Ascending aorta (tissue), 2 donors: ENCODE measurements around the gene HSPA12A. TPM values are rescaled to one million over a fixed set of nuclear protein-coding genes. Genes with fewer than 3 reads are reported as not detected.

Experiments used
- DNase-seq, 2 donors: peaks; one replicate each; pipeline ENCODE4 v3.0.0-alpha.2; 2019; ENCODE audit warnings: low spot score in 2 of 2
- H3K27ac ChIP-seq, 2 donors: fragments of 200-600 bp; sonication (generic); one replicate each; pipeline ENCODE4 v1.5.1; 2016 to 2017; ENCODE audit warnings: mild to moderate bottlenecking in 1 of 2
- H3K27me3 ChIP-seq: fragments of 200-600 bp; sonication (generic); one replicate; pipeline ENCODE4 v1.5.1; 2017
- H3K36me3 ChIP-seq, 2 donors: fragments of 200-600 bp; sonication (generic); one replicate each; pipeline ENCODE4 v1.5.1; 2016
- H3K4me1 ChIP-seq, 2 donors: fragments of 200-600 bp; sonication (generic); one replicate each; pipeline ENCODE4 v1.5.1; 2016 to 2017; ENCODE audit warnings: mild to moderate bottlenecking in 1 of 2
- H3K4me3 ChIP-seq, 2 donors: fragments of 200-600 bp; sonication (generic); one replicate each; pipeline ENCODE4 v1.5.1; 2016 to 2017; ENCODE audit warnings: mild to moderate bottlenecking in 1 of 2
- H3K9me3 ChIP-seq, 2 donors: fragments of 200-600 bp; sonication (generic); one replicate each; pipeline ENCODE4 v1.5.1; 2016
- CTCF ChIP-seq, 3 experiments: fragments of 200-600 bp in 2 of 3; fragments of 450-650 bp in 1 of 3; sonication (generic) in 2 of 3; IDR thresholded peaks; one replicate each; pipeline ENCODE4 v1.5.1; 2016 to 2019; ENCODE audit warnings: antibody characterized with exemption in 3 of 3, mild to moderate bottlenecking in 1 of 3, moderate library complexity in 1 of 3
- intact Hi-C: fragments of 100-400 bp; cut with DNase I; formaldehyde crosslinking; loops from one replicate; pipeline ENCODE4 v1.15.1; 2023
- total RNA-seq: library from RNA; depleted of rRNA; stranded (reverse); fragments of >200 nt; gene quantifications from one replicate; pipeline ENCODE4 v1.1.0, GENCODE V29; 2016

The HSPA12A gene
- 5.5 TPM for total RNA-seq

GRCh38 chr10:116742367-116743265 lies at the start of gene HSPA12A:
TSS of gene HSPA12A (minus strand) at chr10:116742566. CDS start at chr10:116742469, 97 bp downstream.
- intact Hi-C loops: loop anchor here (1.0 to 10.0 kb wide), 5 partner anchors 34 to 1302 kb away; partner anchors contain the start of genes PDZD8 and RAB11FIP2
- Histone ChIP-seq H3K27me3 (no peaks in the 10 kb centered on the region), H3K9me3 (no peaks in the 10 kb centered on the region), H3K4me3 (peak within 1 kb of the TSS; percentile 97 to 100), H3K4me1 (peaks cover 0 to 3% of the 10 kb centered on the region in 2 donors), H3K36me3 (no peaks in the 10 kb centered on the region), H3K27ac (peak within 1 kb of the TSS; percentile 92 to 93)
- DNase-seq: peak in 1 of 2 donors; percentile 94
- no peak for TF ChIP-seq CTCF (IDR thresholded peaks at IDR 0.05)

- H3K27me3 ChIP-seq: no peaks in the 10 kb centered on the region
- H3K9me3 ChIP-seq: no peaks in the 10 kb centered on the region
- TF ChIP-seq CTCF (IDR thresholded peaks at IDR 0.05): no peak
- H3K4me3 ChIP-seq: no peak overlapping the region
- H3K36me3 ChIP-seq: no peaks in the 10 kb centered on the region
- no peaks in the 10 kb centered on the region for H3K4me1 ChIP-seq
- intact Hi-C loops: no loop called here
- DNase-seq: no peak
- no peak overlapping the region for H3K27ac ChIP-seq
Observed at GRCh38 chr10:116791241-116791640, 48.9 kb upstream of the HSPA12A start.

- Histone ChIP-seq H3K4me1 (no peaks in the 10 kb centered on the region), H3K9me3 (no peaks in the 10 kb centered on the region), H3K4me3 (peak overlapping the region; percentile 24 to 51), H3K27me3 (no peaks in the 10 kb centered on the region), H3K27ac (no peak overlapping the region), H3K36me3 (no peaks in the 10 kb centered on the region)
- peak; percentile 91 to 100 (median 98) for TF ChIP-seq CTCF (IDR thresholded peaks at IDR 0.05)
- intact Hi-C loops: loop anchor here (1.0 to 5.0 kb wide), 2 partner anchors 46 to 106 kb away; partner anchors contain the start of gene HSPA12A
- peak in 1 of 2 donors; percentile 86 for DNase-seq
Observed at GRCh38 chr10:116787893-116788665, 45.7 kb upstream of the HSPA12A start.

- Histone ChIP-seq H3K27ac (no peak overlapping the region), H3K4me1 (no peaks in the 10 kb centered on the region), H3K36me3 (no peaks in the 10 kb centered on the region), H3K9me3 (no peaks in the 10 kb centered on the region), H3K4me3 (no peak overlapping the region), H3K27me3 (no peaks in the 10 kb centered on the region)
- intact Hi-C loops: loop anchor here (5.0 kb wide), 1 partner anchor 45 kb away; the partner anchor contains the start of gene HSPA12A
- DNase-seq: no peak
- TF ChIP-seq CTCF (IDR thresholded peaks at IDR 0.05): no peak
Observed at GRCh38 chr10:116787053-116787659, 44.8 kb upstream of the HSPA12A start.

GRCh38 chr10:116785867-116786266 lies 43.5 kb upstream of the HSPA12A start:
- H3K36me3 ChIP-seq: no peaks in the 10 kb centered on the region
- DNase-seq: no peak
- no peak for TF ChIP-seq CTCF (IDR thresholded peaks at IDR 0.05)
- H3K9me3 ChIP-seq: no peaks in the 10 kb centered on the region
- H3K4me3 ChIP-seq: no peak overlapping the region
- no peaks in the 10 kb centered on the region for H3K27me3 ChIP-seq
- H3K4me1 ChIP-seq: no peaks in the 10 kb centered on the region
- intact Hi-C loops: loop anchor here (5.0 kb wide), 1 partner anchor 44 kb away; the partner anchor contains the start of gene HSPA12A
- no peak overlapping the region for H3K27ac ChIP-seq
